SK-N-SH (cell line): ENCODE measurements around the gene GABRE.

Experiments used
- RCOR1 ChIP-seq: fragments of 150-350 bp; IDR thresholded peaks from 2 replicates; pipeline ENCODE4 v1.6.1; 2017; ENCODE audit warnings: antibody characterized with exemption, low read length
- TEAD4 ChIP-seq: IDR thresholded peaks from 2 replicates; pipeline ENCODE4 v1.4.0; 2012; ENCODE audit warnings: mild to moderate bottlenecking, borderline replicate concordance; ENCODE audit not compliant: insufficient read depth
- USF2 ChIP-seq: fragments of 150-350 bp; IDR thresholded peaks from 2 replicates; pipeline ENCODE4 v1.6.1; 2017; ENCODE audit warnings: antibody characterized with exemption, low read length, low read depth, borderline replicate concordance
- TF ChIP-seq, protein P1 (sequence below): fragments of 200-600 bp; sonication (generic); IDR thresholded peaks from 2 replicates; pipeline ENCODE4 v1.6.1; 2017; ENCODE audit warnings: antibody characterized with exemption, mild to moderate bottlenecking, moderate library complexity

- TF ChIP-seq USF2, result no peak
- no peak for TF ChIP-seq TEAD4
- TF ChIP-seq RCOR1, result no peak
- TF ChIP-seq, protein P1, sequence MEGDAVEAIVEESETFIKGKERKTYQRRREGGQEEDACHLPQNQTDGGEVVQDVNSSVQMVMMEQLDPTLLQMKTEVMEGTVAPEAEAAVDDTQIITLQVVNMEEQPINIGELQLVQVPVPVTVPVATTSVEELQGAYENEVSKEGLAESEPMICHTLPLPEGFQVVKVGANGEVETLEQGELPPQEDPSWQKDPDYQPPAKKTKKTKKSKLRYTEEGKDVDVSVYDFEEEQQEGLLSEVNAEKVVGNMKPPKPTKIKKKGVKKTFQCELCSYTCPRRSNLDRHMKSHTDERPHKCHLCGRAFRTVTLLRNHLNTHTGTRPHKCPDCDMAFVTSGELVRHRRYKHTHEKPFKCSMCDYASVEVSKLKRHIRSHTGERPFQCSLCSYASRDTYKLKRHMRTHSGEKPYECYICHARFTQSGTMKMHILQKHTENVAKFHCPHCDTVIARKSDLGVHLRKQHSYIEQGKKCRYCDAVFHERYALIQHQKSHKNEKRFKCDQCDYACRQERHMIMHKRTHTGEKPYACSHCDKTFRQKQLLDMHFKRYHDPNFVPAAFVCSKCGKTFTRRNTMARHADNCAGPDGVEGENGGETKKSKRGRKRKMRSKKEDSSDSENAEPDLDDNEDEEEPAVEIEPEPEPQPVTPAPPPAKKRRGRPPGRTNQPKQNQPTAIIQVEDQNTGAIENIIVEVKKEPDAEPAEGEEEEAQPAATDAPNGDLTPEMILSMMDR, result no peak
Observed at GRCh38 chrX:151983186-151983585, 8.7 kb upstream of the GABRE start.
